AG09319 (cell line): Measurements from ENCODE around the gene CENPO.

ENCODE experiments used
- DNase-seq: peaks from one replicate; pipeline ENCODE4 v3.0.0-alpha.2; 2010; ENCODE audit warnings: low read depth; ENCODE audit errors: extremely low read depth
- CTCF ChIP-seq: IDR thresholded peaks from 2 replicates; pipeline ENCODE4 v1.5.1; 2011; ENCODE audit warnings: low read depth, mild to moderate bottlenecking, inconsistent platforms, low read length, moderate library complexity

CENPO gene

GRCh38 chr2:24768601-24769000, 24.6 kb upstream of the CENPO start:
- DNase-seq = no peak
- no peak for TF ChIP-seq CTCF

GRCh38 chr2:24771061-24771460, 22.2 kb upstream of the CENPO start:
- no peak for DNase-seq
- no peak for TF ChIP-seq CTCF

GRCh38 chr2:24771764-24772586, 21.2 kb upstream of the CENPO start:
- no peak for DNase-seq
- no peak for TF ChIP-seq CTCF

- TF ChIP-seq CTCF = no peak
- no peak for DNase-seq
These were observed 18.9 kb upstream of the CENPO start for GRCh38 chr2:24774373-24774772.

GRCh38 chr2:24779116-24779515, 14.1 kb upstream of the CENPO start:
- no peak for TF ChIP-seq CTCF
- no peak for DNase-seq

GRCh38 chr2:24783641-24784040, 9.6 kb upstream of the CENPO start:
- no peak for TF ChIP-seq CTCF
- DNase-seq = no peak

GRCh38 chr2:24785671-24786321, 7.4 kb upstream of the CENPO start:
- DNase-seq = no peak
- no peak for TF ChIP-seq CTCF
